ENCODE measurements around the gene SPCS1. TPM values are rescaled to one million over a fixed set of nuclear protein-coding genes. Genes with fewer than 3 reads are reported as not detected.

The SPCS1 gene
- polyA plus RNA-seq, 1 of the 3 experiments (the other 2 are of a cell fraction) = 191 TPM

DNA sequence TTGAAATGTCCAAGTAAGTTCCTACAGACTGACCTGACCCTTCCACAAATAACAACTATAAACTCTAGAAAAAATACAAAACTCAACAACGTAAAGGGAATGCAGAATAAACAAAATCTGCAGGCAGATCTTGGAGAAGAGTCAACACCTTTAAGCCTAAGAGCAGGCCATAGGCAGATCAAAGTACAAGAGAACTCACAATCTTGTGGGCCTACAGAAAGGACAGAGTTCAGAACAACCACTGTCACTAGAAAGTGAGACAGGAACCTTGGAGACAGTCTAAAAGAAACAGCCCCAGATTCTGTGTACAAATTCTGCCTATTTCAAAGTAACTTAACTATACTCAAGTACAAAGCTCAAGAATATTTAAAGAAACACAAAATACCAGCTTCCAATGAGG lies 33.8 kb downstream of the SPCS1 start:
- Histone ChIP-seq H2AFZ (ENCODE audit: low read depth) (no peak overlapping the region), H3K9me2 (no peaks in the 10 kb centered on the region), H3F3A (replicated peaks; ENCODE audit: insufficient read depth) (peaks cover 8% of the 10 kb centered on the region), H3K27ac (ENCODE audit: low read depth in 2 of 2, low read length in 1 of 2) (no peak overlapping the region), H3K4me1 (ENCODE audit: control insufficient read depth in 1 of 2, insufficient read depth in 2 of 2, low read depth in 1 of 2, low read length in 1 of 2) (no peaks in the 10 kb centered on the region), H4K20me1 (ENCODE audit: insufficient read depth) (no peaks in the 10 kb centered on the region), H3K27me3 (ENCODE audit: insufficient read depth) (no peaks in the 10 kb centered on the region), H3K4me2 (no peak overlapping the region), H3K4me3 (ENCODE audit: low read depth in 2 of 2, low read length in 1 of 2) (no peak overlapping the region), H3K79me2 (ENCODE audit: insufficient read depth) (no peaks in the 10 kb centered on the region), H3K9me3 (no peaks in the 10 kb centered on the region), H3K36me3 (replicated peaks in 1 of 2; ENCODE audit: control insufficient read depth in 1 of 2, insufficient read depth in 2 of 2, low read length in 1 of 2) (peaks cover 56 to 67% of the 10 kb centered on the region in 2 experiments), H3K9ac (no peak overlapping the region)
- TF ChIP-seq TAF1 (IDR thresholded peaks at IDR 0.05; ENCODE audit: borderline replicate concordance, low read depth, low read length) (no peak), MEF2A (IDR thresholded peaks at IDR 0.05; ENCODE audit: borderline replicate concordance, low read depth) (no peak), FOXJ3 (CRISPR knock-in tag; IDR thresholded peaks at IDR 0.05) (no peak), EP300 (IDR thresholded peaks at IDR 0.05; ENCODE audit: borderline replicate concordance in 1 of 2, low read depth in 1 of 2, low read length in 1 of 2) (no peak), RCOR1 (IDR thresholded peaks at IDR 0.05; ENCODE audit: low read length) (no peak), RAD21 (IDR thresholded peaks at IDR 0.05; ENCODE audit: low read length) (no peak), FOXM1 (IDR thresholded peaks at IDR 0.05; ENCODE audit: low read depth) (no peak), RXRA (IDR thresholded peaks at IDR 0.05; ENCODE audit: borderline replicate concordance, low read depth) (no peak), MXI1 (IDR thresholded peaks at IDR 0.05; ENCODE audit: low read depth, low read length) (no peak), MAX (IDR thresholded peaks at IDR 0.05; ENCODE audit: low read depth) (no peak), TCF12 (IDR thresholded peaks at IDR 0.05) (no peak), TEAD4 (IDR thresholded peaks at IDR 0.05; ENCODE audit: borderline replicate concordance, insufficient read depth) (no peak), JUND (IDR thresholded peaks at IDR 0.05) (no peak), NFIC (IDR thresholded peaks at IDR 0.05; ENCODE audit: borderline replicate concordance) (no peak), RFX5 (IDR thresholded peaks at IDR 0.05; ENCODE audit: low read length) (no peak)
- TF ChIP-seq, protein P1, sequence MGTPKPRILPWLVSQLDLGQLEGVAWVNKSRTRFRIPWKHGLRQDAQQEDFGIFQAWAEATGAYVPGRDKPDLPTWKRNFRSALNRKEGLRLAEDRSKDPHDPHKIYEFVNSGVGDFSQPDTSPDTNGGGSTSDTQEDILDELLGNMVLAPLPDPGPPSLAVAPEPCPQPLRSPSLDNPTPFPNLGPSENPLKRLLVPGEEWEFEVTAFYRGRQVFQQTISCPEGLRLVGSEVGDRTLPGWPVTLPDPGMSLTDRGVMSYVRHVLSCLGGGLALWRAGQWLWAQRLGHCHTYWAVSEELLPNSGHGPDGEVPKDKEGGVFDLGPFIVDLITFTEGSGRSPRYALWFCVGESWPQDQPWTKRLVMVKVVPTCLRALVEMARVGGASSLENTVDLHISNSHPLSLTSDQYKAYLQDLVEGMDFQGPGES (IDR thresholded peaks at IDR 0.05; ENCODE audit: low read depth, low read length) = no peak
- TF ChIP-seq, protein P2, sequence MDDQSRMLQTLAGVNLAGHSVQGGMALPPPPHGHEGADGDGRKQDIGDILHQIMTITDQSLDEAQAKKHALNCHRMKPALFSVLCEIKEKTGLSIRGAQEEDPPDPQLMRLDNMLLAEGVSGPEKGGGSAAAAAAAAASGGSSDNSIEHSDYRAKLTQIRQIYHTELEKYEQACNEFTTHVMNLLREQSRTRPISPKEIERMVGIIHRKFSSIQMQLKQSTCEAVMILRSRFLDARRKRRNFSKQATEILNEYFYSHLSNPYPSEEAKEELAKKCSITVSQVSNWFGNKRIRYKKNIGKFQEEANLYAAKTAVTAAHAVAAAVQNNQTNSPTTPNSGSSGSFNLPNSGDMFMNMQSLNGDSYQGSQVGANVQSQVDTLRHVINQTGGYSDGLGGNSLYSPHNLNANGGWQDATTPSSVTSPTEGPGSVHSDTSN (IDR thresholded peaks at IDR 0.05) = no peak
- TF ChIP-seq, protein P3, sequence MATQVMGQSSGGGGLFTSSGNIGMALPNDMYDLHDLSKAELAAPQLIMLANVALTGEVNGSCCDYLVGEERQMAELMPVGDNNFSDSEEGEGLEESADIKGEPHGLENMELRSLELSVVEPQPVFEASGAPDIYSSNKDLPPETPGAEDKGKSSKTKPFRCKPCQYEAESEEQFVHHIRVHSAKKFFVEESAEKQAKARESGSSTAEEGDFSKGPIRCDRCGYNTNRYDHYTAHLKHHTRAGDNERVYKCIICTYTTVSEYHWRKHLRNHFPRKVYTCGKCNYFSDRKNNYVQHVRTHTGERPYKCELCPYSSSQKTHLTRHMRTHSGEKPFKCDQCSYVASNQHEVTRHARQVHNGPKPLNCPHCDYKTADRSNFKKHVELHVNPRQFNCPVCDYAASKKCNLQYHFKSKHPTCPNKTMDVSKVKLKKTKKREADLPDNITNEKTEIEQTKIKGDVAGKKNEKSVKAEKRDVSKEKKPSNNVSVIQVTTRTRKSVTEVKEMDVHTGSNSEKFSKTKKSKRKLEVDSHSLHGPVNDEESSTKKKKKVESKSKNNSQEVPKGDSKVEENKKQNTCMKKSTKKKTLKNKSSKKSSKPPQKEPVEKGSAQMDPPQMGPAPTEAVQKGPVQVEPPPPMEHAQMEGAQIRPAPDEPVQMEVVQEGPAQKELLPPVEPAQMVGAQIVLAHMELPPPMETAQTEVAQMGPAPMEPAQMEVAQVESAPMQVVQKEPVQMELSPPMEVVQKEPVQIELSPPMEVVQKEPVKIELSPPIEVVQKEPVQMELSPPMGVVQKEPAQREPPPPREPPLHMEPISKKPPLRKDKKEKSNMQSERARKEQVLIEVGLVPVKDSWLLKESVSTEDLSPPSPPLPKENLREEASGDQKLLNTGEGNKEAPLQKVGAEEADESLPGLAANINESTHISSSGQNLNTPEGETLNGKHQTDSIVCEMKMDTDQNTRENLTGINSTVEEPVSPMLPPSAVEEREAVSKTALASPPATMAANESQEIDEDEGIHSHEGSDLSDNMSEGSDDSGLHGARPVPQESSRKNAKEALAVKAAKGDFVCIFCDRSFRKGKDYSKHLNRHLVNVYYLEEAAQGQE (IDR thresholded peaks at IDR 0.05; ENCODE audit: low read depth, low read length) = no peak
- TF ChIP-seq, protein P4, sequence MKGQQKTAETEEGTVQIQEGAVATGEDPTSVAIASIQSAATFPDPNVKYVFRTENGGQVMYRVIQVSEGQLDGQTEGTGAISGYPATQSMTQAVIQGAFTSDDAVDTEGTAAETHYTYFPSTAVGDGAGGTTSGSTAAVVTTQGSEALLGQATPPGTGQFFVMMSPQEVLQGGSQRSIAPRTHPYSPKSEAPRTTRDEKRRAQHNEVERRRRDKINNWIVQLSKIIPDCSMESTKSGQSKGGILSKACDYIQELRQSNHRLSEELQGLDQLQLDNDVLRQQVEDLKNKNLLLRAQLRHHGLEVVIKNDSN (IDR thresholded peaks at IDR 0.05; ENCODE audit: borderline replicate concordance, low read depth) = no peak
- TF ChIP-seq, protein P5, sequence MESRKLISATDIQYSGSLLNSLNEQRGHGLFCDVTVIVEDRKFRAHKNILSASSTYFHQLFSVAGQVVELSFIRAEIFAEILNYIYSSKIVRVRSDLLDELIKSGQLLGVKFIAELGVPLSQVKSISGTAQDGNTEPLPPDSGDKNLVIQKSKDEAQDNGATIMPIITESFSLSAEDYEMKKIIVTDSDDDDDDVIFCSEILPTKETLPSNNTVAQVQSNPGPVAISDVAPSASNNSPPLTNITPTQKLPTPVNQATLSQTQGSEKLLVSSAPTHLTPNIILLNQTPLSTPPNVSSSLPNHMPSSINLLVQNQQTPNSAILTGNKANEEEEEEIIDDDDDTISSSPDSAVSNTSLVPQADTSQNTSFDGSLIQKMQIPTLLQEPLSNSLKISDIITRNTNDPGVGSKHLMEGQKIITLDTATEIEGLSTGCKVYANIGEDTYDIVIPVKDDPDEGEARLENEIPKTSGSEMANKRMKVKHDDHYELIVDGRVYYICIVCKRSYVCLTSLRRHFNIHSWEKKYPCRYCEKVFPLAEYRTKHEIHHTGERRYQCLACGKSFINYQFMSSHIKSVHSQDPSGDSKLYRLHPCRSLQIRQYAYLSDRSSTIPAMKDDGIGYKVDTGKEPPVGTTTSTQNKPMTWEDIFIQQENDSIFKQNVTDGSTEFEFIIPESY (IDR thresholded peaks at IDR 0.05; ENCODE audit: borderline replicate concordance, low read depth) = no peak
- POLR2A ChIA-PET = no interaction called here
- 88% methylated on average over 1 of the region's 1 CpG for WGBS (ENCODE audit: low lambda C conversion rate)
- DNase-seq = no peak
- CTCF ChIA-PET = interaction anchor here (1.6 kb wide), 1 partner anchor 111 kb away, joined by 3 read pairs; no protein-coding TSS in a partner anchor
